Stimulated activated CD4-positive, alpha-beta T cell treated with anti-CD3 and anti-CD28 coated beads, TNF-alpha, amount 100 ng/mL, for 1 hour (primary cell): Measurements from ENCODE around the gene EDEM3.
"Not testable (repeated sequence)": the region's sequence is repeated elsewhere in the genome, so short reads cannot be mapped to it uniquely, and the experiment has no call there.

Experiments
- DNase-seq, 3 donors: peaks; one replicate each; pipeline ENCODE4 v3.0.0-alpha.2; 2020; ENCODE audit warnings: low read depth in 3 of 3, low spot score in 1 of 3

The EDEM3 gene

DNA sequence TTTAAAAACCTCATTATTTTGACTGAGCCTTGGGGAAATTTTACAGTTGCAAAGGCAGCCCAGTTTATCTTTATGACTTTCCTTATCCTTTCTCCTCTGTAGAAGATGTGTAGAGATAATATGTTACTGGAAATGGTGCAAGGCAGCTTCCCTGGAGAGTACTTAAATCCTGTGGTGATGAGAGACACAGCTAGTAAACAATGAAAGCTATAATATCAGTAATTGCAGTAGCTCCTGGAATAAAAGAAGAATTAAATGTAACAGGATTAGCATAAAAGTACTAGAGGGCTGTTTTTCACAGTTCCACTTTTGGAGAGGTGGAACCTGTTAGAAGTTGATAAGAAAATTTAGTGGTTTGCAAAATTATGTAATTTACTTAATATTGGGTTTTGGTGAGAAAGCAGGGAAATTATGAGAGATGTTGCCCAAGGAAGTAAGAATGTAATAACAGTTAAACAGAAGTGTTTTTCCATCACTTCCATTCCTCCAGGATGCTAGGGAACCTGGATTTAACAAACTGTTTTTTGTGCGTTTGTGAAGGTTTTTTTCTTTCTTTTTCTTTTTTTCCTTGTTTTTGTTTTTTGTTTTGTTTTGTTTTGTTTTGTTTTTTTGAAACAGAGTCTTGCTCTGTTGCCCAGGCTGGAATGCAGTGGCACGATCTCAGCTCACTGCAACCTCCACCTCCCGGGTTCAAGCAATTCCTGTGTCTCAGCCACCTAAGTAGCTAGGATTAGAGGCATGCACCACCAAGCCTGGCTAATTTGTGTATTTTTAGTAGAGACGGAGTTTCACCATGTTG lies 15.7 kb upstream of the EDEM3 start:
- DNase-seq, result no peak

- DNase-seq, result no peak
Observed at GRCh38 chr1:184769241-184769640, 14.6 kb upstream of the EDEM3 start.

GRCh38 chr1:184768467-184768866 lies 13.8 kb upstream of the EDEM3 start:
- DNase-seq, result no peak

DNA sequence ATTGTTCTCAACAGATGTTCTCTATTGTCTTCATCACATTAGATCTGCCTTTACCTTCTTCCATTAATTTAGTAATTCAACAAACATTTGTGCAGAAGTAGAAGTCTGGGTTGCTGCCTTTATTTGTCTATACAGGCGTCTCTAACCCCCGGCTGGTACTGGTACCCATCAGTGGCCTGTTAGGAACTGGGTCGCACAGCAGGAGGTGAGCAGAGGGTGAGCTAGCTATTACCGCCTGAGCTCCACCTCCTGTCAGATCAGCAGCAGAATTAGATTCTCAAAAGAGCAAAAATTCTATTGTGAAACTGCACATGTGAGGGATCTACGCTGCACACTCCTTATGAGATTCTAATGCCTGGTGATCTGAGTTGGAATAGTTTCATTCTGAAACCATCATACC lies 12.9 kb upstream of the EDEM3 start:
- no peak for DNase-seq

DNA sequence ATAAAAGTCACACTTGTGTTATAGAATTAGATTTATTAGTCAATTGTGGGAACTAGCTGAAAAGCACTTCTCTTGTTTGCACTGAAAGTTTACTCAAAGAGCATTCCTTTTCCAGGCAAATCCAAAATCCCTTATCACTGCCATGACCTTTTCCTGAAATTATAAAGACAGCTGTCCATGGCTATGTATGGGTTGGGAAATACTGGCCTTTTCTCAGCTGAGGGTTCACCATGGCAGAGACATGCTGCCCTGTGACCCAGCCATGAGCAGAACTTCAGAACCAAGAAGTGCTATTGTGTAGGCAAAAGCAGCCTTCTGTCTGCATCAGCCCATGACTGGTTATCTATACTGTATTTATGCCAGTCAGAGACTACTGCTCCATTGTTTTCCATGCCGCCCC lies 9.8 kb upstream of the EDEM3 start:
- DNase-seq, result no peak

DNA sequence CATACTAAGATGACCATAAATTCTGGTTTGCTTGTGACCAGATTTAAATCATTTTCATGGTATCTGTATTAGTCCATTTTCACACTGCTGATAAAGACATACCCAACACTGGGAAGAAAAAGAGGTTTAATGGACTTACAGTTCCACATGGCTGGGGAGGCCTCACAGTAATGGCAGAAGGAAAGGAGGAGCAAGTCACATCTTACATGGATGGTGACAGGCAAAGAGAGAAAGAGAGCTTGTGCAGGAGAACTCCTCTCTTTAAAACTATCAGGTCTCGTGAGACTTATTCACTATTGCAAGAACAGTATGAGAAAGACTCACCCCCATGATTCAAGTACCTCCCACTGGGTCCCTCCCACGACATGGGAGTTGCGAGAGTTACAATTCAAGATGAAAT lies 8.9 kb upstream of the EDEM3 start:
- DNase-seq, result not testable (repeated sequence)

DNA sequence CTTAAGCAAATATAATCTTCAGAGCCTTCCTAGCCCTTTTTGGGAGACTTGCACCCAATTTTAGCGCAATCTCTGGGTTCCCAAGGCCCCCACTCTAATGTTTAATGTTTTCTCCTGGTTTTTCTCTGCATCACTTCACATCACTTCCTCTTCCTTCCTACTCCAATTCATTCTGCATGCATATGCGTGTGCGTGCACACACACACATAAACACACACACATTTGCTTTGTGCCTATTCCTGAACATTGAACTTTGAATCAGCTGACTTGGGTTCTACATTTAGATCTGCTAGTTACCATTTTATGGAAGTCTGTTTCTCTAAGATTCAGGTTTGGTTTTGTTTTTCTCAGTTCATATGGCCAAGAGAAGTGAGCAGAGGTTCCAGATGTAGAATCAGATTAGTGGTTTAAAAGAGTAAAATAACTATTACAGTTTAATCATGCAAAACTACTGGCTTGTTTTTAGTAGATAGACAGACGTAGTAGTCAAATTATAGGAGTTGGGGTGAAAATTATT lies 7.4 kb upstream of the EDEM3 start:
- no peak for DNase-seq

GRCh38 chr1:184759651-184760050 lies 5.0 kb upstream of the EDEM3 start:
- no peak for DNase-seq

DNA sequence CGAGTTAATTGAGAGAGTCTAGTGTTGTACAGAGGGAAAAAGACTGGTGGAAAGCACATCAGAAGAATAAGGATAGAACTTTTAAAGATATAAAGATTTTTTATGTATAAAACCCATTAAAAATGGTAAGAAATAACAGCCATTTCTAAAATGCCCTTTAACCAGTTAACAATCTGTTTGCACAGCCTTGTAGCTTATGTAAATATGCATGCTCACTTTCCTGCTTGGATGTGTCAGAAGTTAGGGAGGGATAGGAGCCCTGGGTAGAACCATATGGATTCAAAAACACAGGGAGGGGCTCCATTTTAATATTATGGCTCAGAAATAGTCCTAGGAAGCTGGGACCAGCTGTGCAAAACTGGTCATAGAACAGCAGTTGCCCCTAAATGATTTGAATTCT lies 4.5 kb upstream of the EDEM3 start:
- DNase-seq, result no peak

DNA sequence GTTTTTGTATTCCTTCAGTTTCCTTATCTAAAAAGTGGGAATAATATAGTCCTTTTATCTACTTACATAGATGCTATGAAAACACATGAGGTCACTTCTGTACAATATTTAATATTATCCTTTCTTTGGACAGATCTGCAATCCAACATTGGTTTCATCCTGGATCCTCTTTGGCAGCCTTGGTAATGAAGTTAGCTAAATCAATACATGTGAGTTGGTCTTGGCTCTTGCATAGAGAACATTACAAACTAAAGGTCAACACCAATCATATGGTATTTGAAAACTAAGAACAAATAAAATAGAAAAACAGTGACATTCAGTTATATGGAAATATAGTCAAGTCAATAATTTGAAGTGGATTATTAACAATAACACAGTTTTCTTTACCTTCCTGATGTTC lies 3.2 kb upstream of the EDEM3 start:
- DNase-seq, result no peak

DNA sequence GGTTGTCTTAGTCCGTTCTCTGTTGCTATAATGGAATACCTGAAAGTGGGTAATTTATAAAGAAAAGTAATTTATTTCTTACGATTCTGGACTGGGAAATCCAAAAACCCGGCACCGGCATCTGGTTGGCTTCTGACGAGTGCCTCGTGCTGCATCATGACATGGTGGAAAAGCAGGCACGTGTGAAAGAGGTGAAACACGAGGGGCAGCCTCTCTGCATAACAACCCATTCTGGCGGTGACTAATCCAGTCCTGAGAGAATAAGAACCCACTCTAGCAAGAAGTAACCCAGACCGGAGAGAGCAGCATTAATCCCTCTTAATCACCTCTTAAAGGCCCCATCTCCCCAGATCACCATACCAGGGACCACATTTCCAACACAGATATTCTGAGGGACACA lies 2.7 kb upstream of the EDEM3 start:
- DNase-seq, result no peak

GRCh38 chr1:184755226-184756065 lies 788 bp upstream of the EDEM3 start:
- peak in 1 of 3 donors; percentile 3 for DNase-seq

- peak in 1 of 3 donors; percentile 5 for DNase-seq
Observed at GRCh38 chr1:184753608-184754475, 816 bp downstream of the EDEM3 start.

DNA sequence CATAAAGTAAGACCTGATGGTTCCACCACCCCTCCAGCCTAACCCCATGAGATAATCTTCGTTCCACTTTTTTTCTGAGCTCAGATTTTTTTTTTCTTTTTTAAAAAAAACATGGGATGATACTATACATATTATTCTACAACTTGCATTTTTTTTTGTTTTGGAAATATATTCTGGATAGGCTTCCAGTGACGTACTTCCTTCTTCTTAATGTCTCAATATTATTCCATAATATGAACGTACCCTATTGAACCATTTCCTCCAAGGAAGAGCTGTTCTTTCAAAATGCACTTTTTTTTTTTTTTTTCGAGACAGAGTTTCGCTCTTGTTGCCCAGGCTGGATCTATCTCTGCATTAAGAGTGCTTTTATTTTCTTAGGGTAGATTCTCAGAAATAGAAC lies 1.5 kb downstream of the EDEM3 start:
- no peak for DNase-seq

DNA sequence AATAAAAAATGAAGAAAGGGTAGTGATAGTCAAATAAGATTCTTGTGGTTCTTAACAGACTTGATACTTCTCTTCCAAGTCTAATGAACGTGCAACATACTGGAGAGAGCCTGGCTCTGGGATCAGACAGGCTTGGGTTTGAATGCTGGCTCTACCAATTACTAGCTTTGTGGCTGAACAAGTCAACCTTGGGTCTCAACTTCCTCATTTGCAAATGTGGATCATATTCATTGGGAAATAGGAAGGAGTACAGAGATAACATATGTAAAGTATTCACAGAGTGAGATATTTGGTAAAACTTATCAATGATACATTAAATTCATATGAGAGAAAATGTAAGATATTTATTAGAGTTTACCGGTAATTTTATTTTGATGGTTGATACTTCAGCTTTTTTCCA lies 2.0 kb downstream of the EDEM3 start:
- no peak for DNase-seq

DNA sequence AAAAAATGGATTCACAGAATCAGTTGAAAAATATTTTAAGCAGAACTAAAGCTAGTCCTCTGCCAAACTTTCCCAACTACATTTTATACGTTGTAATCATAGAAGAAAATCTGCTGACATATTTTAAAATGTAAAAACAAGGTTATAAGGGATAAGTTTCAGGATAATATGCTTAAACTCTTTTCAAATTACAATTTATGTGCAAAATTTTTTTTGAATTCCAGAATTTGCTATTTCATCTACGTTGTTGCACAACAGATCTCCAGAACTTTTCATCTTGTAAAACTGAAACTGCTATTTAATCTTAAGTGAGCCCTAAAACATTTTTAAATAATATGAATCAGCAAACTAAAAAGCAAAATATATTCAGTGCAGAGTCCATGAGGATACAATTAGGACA lies 5.9 kb downstream of the EDEM3 start:
- no peak for DNase-seq

DNA sequence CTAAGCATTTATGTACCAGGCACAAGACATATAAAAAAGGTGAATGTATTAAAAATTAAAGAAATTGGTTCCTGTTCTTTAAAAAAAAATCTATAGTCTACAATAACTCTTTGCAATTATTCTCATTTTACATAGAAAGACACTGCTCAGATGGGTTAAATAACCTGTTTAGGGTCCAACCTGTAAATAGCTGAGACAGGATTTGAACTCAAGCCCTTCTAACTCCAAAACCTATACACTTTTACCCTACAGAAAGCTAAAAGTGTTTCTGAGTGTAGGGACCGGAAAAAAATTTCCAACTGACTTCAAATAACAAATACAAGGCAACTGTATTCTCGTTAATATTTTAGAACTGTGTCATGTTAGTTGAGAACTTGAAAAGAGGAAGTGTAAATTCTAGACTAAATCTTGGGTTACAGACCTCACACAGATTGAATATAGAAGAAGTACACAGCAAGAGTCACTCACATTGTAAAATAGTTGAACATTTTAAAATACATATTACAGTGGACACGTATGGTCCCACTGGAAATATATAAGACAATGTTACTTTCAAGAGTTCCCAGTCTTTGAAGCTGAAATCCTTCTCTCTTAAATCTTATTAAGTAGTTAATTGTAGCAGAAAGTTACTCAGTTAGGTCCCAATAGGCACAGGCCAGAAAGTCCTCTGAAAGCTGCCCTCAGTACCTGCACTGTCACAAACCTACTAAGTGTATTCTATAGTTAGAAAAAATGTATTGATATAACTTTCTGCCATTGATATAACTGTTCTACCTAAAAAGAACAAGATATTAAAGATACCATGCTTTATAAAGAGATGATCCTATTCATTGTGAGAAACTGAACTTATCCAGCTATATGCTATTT lies 7.3 kb downstream of the EDEM3 start:
- no peak for DNase-seq

DNA sequence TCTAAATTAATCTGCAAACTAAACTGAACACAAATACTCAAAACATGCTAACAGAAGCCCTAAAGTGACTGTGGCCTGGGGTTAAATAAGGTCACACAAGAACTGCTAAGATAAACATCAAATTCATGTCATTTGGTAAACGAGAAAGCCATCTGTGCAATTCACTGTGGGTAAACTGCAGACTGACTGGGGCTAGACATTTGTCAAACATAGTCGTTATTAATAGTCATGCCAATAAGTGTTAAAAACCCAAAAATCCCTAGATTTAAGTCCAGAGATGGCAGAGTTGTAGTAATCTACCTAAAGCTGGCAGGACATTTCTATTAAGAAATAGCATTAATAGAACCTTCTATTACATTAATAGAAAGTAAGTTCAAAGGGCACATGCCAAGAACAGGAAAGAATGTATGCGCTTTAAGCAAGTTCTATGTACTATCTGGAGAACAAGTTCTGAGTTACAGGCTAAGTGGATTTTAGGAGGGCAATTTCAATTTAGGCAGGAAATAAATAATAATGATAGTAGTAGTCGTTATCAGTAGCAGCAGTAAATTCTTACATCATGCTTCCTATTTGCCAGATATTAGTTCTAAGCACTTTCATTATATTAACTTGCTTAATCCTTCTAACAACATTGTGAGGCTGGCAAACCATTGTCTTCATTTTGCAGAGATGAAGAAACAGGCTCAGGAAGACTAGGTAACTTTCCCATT lies 8.6 kb downstream of the EDEM3 start:
- no peak for DNase-seq

DNA sequence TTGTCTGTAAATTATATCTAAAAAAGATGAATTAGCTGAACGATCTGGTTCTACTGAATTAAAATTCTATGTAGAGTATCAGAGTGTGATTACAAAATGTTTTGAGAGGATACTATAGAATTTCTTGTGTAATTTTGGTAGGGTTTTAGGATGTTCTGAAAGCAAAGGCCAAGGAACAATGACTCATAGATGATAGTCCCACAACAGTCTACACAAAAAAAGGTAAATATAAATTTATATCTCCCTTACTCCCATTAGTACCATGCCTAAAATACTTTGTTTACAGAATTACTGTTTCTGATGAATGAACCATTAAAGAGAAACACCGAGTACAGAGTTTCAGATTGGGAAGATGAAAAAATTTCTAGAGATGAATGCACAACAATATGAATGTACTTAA lies 9.5 kb downstream of the EDEM3 start:
- DNase-seq, result no peak
